Heart right ventricle (tissue), 16 donors: ENCODE measurements around the gene FAM209A. TPM values are rescaled to one million over a fixed set of nuclear protein-coding genes. Genes with fewer than 3 reads are reported as not detected.

ENCODE experiments used
- ATAC-seq, 8 donors: fragments of 200-7000 bp; cut with Tn5 transposase; one replicate each; pipeline ENCODE4 v1.9.1; 2020; ENCODE audit warnings: mild to moderate bottlenecking in 8 of 8, moderate library complexity in 8 of 8, moderate number of reproducible peaks in 1 of 8
- DNase-seq, 2 donors: peaks; one replicate each; pipeline ENCODE4 v3.0.0-alpha.2; 2020
- H3K27ac ChIP-seq, 10 donors: fragments of 200-600 bp; sonication (generic) in 2 of 10; one replicate each; pipeline versions ENCODE4 v1.5.0 to v1.8.0; 2020 to 2022; ENCODE audit warnings: mild to moderate bottlenecking in 3 of 10
- H3K27me3 ChIP-seq, 7 donors: fragments of 200-600 bp; one replicate each; pipeline ENCODE4 v1.8.0; 2021 to 2022; ENCODE audit warnings: mild to moderate bottlenecking in 2 of 7
- H3K36me3 ChIP-seq, 9 donors: fragments of 200-600 bp; sonication (generic) in 1 of 9; one replicate each; pipeline versions ENCODE4 v1.5.0 to v1.8.0; 2020 to 2022; ENCODE audit warnings: mild to moderate bottlenecking in 2 of 9
- H3K4me1 ChIP-seq, 9 donors: fragments of 200-600 bp; sonication (generic) in 1 of 9; one replicate each; pipeline versions ENCODE4 v1.5.0 to v1.8.0; 2020 to 2022; ENCODE audit warnings: mild to moderate bottlenecking in 4 of 9
- H3K4me3 ChIP-seq, 10 donors: fragments of 200-600 bp; sonication (generic) in 2 of 10; one replicate each; pipeline versions ENCODE4 v1.5.0 to v1.8.0; 2020 to 2022; ENCODE audit warnings: mild to moderate bottlenecking in 7 of 10, moderate library complexity in 2 of 10
- H3K9me3 ChIP-seq, 11 donors: fragments of 200-600 bp in 10 of 11; sonication (generic) in 2 of 11; one replicate each; pipeline versions ENCODE4 v1.5.0 to v1.8.0; 2013 to 2022; ENCODE audit warnings: mild to moderate bottlenecking in 2 of 11, control low read depth in 1 of 11, moderate library complexity in 1 of 11
- WGBS, 2 donors: extraction: QIAGEN DNeasy Blood & Tissue Kit; methylation state at CpG; one replicate each; pipeline ENCODE4 v1.1.7; 2013; ENCODE audit warnings: inconsistent platforms in 1 of 2; 5-methylcytosine and 5-hydroxymethylcytosine counted together
- intact Hi-C, 10 donors: fragments of 100-400 bp; cut with DNase I; formaldehyde crosslinking; loops; one replicate each; pipeline versions ENCODE4 v1.11.1 to v1.14.2; 2022
- polyA plus RNA-seq, 2 donors: library from polyadenylated mRNA; stranded (reverse); fragments of 200-250 nt; gene quantifications; one replicate each; pipeline ENCODE4 v1.2.3, GENCODE V29; 2013
- total RNA-seq, 10 donors: library from RNA; stranded (reverse); fragmentation: NEBNext Ultra II Directional in 3 of 10; extraction: Animal tissue kit (Norgen Biotek cat#: 25700) in 3 of 10; gene quantifications; one replicate each; pipeline versions ENCODE4 v1.2.1 to v1.2.4, GENCODE V29; 2021 to 2023
- TF ChIP-seq, protein P1 (sequence below), 9 donors: fragments of 200-600 bp; sonication (generic) in 2 of 9; IDR thresholded peaks; one replicate each; pipeline versions ENCODE4 v1.5.0 to v1.8.0; 2021 to 2022; ENCODE audit warnings: antibody characterized with exemption in 9 of 9, mild to moderate bottlenecking in 5 of 9, moderate library complexity in 1 of 9
- donor health status: Arrhythmogenic right ventricular cardiomyopathy.
- donor health status: ischemic (EF 13 %, LVEDD 7.1; RV severe dilation, severe dysfunction).
- donor health status: healthy with polysubstance abuse.
- donor health status: DM: no; HTN: yes; CAD: no.
- donor health status: DM: no; HTN: no; CAD: no.
- donor health status: ischemic (EF 25% LVEDD 6.9; RV normal size, moderate dysfunction).
- donor health status: ischemic (EF 25% LVEDD 5.7; RV mildly dilated, moderate dysfunction).
- donor health status: healthy.
- donor health status: DM: yes; HTN: yes; CAD: no.
- donor health status: Ischemic cardiomyopathy.
- donor health status: ischemic (EF 35%, LVEDD 5.7; RV mildly dilated, moderate dysfunction).
- donor health status: nonischemic (EF 11% LVEDD 7.7; RV severe dilation, severe dysfunction).
- donor health status: DM: yes; HTN: yes; CAD: no.
- donor health status: PGD.
- donor health status: ischemic (EF 29% LVEDD 5.4; RV normal size, mild dysfunction).
- donor health status: nonischemic (EF 23%, LVEDD 6.1; RV moderate dilation, normal function).

The FAM209A gene
- total and polyA plus RNA-seq, 12 donors: 0.04 TPM; not detected in 11

DNA sequence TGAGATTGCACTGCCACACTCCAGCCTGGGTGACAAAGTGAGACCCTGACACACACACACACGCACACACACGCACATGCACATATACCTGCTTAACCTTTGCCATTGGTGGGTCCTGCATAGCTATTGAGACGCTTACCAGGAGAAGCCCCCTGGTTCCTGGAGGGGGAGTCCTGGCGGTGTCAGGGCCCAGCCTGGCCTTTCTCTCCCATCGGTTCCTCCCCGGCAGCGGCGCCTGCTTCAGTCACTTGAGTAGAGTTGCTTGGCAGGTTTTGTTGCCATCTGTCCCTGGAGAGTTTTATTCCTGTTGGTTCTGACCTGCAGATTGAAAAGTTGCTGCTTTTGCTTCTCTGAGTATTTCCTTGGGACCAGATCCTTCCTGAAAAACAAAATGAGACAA, 20.6 kb upstream of the FAM209A start:
- no peaks in the 10 kb centered on the region for H3K27me3 ChIP-seq
- 82 to 84% methylated on average over 8 of the region's 8 CpGs for WGBS, 2 donors
- peaks cover 0 to 56% (median 0%) of the 10 kb centered on the region in 9 donors for H3K36me3 ChIP-seq
- H3K9me3 ChIP-seq: no peaks in the 10 kb centered on the region
- intact Hi-C loops: no loop called here
- ATAC-seq: no peak
- TF ChIP-seq, protein P1, sequence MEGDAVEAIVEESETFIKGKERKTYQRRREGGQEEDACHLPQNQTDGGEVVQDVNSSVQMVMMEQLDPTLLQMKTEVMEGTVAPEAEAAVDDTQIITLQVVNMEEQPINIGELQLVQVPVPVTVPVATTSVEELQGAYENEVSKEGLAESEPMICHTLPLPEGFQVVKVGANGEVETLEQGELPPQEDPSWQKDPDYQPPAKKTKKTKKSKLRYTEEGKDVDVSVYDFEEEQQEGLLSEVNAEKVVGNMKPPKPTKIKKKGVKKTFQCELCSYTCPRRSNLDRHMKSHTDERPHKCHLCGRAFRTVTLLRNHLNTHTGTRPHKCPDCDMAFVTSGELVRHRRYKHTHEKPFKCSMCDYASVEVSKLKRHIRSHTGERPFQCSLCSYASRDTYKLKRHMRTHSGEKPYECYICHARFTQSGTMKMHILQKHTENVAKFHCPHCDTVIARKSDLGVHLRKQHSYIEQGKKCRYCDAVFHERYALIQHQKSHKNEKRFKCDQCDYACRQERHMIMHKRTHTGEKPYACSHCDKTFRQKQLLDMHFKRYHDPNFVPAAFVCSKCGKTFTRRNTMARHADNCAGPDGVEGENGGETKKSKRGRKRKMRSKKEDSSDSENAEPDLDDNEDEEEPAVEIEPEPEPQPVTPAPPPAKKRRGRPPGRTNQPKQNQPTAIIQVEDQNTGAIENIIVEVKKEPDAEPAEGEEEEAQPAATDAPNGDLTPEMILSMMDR (IDR thresholded peaks at IDR 0.05): no peak
- DNase-seq: no peak
- H3K4me3 ChIP-seq: no peak overlapping the region
- H3K4me1 ChIP-seq: peaks cover 0 to 3% (median 0%) of the 10 kb centered on the region in 9 donors
- no peak overlapping the region for H3K27ac ChIP-seq

DNA sequence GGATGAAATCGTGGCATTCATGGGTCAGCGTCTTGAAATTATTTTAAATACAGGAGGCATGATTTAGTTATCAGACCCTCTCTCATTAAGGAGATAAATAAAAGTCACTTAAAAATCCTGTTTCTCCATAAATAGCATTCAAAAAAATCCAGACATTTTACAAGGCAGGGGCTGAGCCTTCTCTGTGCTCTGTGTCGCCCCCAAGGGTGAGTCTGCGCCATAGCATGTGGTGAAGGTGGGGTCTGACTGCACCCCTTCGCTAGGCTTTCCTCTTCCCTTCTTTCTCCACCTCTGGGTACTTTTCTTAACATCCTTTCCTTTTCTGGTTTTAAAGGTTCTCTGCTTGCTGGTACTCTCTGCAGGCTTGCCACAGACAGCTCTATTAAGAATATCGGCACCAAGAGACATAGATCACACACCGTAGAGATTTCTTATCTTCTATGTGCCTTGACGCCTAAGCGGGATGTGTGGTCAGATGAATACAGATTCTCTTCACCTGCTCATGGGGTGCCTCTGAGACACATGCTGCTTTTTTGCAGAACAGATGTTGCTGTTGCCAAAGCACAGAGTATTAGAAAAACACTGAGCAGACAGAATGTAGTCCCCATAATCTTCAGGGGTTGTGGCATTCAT, 20.1 kb upstream of the FAM209A start:
- no peaks in the 10 kb centered on the region for H3K9me3 ChIP-seq
- H3K4me1 ChIP-seq: peaks cover 0 to 3% (median 0%) of the 10 kb centered on the region in 9 donors
- no peak overlapping the region for H3K27ac ChIP-seq
- peaks cover 0 to 52% (median 0%) of the 10 kb centered on the region in 9 donors for H3K36me3 ChIP-seq
- intact Hi-C loops: no loop called here
- H3K4me3 ChIP-seq: no peak overlapping the region
- ATAC-seq (no peak), DNase-seq (no peak)
- no peaks in the 10 kb centered on the region for H3K27me3 ChIP-seq
- WGBS, 2 donors: 83 to 87% methylated on average over 9 of the region's 9 CpGs
- TF ChIP-seq, protein P1 (IDR thresholded peaks at IDR 0.05): peak in 7 of 9 donors; percentile 20 to 49 (median 29)

DNA sequence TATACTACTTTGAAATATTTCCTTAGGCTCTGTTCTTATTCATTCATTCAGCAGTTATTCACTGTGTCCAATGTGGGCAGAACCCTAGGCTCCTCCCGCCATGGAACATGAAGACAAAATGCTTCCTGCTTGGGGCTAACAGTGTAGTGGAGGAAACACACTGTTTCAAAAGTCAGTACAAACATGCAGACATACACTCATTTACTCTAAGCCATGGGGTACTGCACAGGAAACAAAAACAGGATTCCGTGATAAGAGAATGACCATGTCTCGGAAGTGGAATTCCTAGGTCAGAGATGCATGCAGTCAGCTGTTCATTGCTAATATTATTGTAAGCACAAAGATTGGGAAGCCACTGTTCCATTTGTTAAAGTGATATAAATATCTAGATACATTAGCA, 18.4 kb upstream of the FAM209A start:
- TF ChIP-seq, protein P1 (IDR thresholded peaks at IDR 0.05): no peak
- DNase-seq (no peak), ATAC-seq (no peak)
- no peak overlapping the region for H3K4me3 ChIP-seq
- peaks cover 0 to 41% (median 0%) of the 10 kb centered on the region in 9 donors for H3K36me3 ChIP-seq
- no peaks in the 10 kb centered on the region for H3K9me3 ChIP-seq
- no peak overlapping the region for H3K27ac ChIP-seq
- no peaks in the 10 kb centered on the region for H3K27me3 ChIP-seq
- no peaks in the 10 kb centered on the region for H3K4me1 ChIP-seq
- 42 to 61% methylated on average over 3 of the region's 3 CpGs for WGBS, 2 donors
- intact Hi-C loops: no loop called here

DNA sequence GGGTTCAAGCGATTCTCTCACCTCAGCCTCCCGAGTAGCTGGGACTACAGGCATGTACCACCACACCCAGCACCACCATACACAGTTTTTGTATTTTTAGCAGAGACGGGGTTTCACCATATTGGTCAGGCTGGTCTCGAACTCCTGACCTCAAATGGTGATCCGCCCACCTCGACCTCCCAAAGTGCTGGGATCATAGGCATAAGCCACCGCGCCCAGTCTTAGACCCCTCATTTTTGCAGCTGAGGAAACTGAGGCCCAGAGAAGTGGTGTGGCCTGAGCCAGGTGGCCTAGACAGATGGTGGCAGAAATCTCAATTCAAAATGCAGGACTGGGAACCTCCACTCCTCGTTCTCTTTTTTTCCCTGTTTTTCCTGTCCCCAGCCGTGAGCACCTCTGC, 12.6 kb upstream of the FAM209A start:
- Histone ChIP-seq H3K9me3 (no peaks in the 10 kb centered on the region), H3K36me3 (peaks cover 0 to 66% (median 8%) of the 10 kb centered on the region in 9 donors), H3K27me3 (no peaks in the 10 kb centered on the region), H3K4me1 (peaks cover 0 to 14% (median 7%) of the 10 kb centered on the region in 9 donors), H3K4me3 (no peak overlapping the region), H3K27ac (no peak overlapping the region)
- TF ChIP-seq, protein P1 (IDR thresholded peaks at IDR 0.05): no peak
- WGBS, 2 donors: 96 to 99% methylated on average over 10 of the region's 10 CpGs
- ATAC-seq: no peak
- no peak for DNase-seq
- intact Hi-C loops: no loop called here
